GM04503 (cell line): Measurements from ENCODE around the gene KPNA1.
A peak's percentile ranks its signal among the peaks of the same experiment; 100 is the strongest.
"Not testable (repeated sequence)": the region's sequence is repeated elsewhere in the genome, so short reads cannot be mapped to it uniquely, and the experiment has no call there.

ENCODE experiments used
- DNase-seq: peaks from one replicate; pipeline ENCODE4 v3.0.0-alpha.2; 2012; ENCODE audit warnings: low read depth

The KPNA1 gene

DNA sequence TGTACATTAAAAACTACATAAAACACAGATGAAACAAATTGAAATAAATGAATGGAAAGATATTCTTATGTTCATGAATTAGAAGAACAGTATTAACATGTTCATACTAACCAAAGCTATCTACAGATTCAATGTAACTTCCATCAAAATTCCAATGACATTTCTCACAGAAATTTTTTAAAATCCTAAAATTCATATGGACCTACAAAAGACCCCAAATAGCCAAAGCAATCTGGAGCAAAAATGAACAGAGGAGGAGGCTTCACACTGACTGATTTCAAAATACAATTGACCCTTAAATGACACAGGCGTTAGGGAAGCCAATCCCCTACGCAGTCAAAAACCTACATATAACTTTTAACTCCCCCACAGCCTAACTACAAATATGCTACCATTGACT lies 39.4 kb downstream of the KPNA1 start:
- DNase-seq, result no peak

DNA sequence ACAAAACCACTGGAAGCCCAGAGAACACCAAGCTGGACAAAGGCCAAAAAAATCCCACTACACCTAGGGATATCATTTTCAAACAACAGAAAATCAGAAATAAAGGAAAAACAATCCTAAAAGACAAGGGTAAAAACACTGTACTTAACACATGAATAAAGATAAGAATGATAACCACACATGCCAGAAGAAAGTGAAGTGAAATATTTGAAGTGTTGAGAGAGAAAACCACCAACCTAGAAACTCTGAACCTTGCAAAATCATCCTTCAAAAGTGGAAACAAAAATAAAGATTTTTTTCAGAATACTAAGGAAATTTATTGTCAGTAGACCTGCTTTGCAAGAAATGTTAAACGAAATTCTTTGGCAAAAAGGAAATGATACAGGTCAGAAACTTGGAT lies 45.1 kb downstream of the KPNA1 start:
- no peak for DNase-seq

GRCh38 chr3:122468896-122469533 lies 45.7 kb downstream of the KPNA1 start:
- no peak for DNase-seq

DNA sequence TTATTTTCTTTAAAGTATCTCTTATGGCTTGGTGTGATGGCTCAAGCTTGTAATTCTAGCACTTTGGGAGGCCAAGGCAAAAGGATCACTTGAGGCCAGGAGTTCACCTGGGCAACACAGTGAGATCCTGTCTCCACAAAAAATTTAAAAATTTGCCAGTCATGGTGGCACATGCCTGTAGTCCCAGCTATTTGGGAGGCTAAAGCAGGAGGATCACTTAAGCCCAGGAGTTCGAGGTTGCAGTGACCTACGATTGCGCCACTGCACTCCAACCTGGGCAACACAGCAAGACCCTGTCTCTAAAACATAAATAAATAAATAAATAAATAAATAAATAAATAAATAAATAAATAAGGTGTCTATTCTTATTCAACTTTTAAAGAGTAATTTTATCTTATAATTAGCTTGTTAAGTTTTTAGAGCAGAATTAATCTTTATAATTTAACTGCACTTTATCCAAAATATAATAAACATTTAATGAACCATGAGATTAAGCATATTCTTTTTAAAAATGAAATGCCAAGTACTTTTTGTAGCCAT lies 48.0 kb downstream of the KPNA1 start:
- DNase-seq, result no peak

- no peak for DNase-seq
These were observed 50.1 kb downstream of the KPNA1 start for GRCh38 chr3:122464659-122465058.

- DNase-seq, result no peak
These were observed 52.3 kb downstream of the KPNA1 start for GRCh38 chr3:122462406-122462805.

- no peak for DNase-seq
These were observed 52.9 kb downstream of the KPNA1 start for GRCh38 chr3:122461806-122462205.

- DNase-seq, result peak; percentile 1
These were observed 55.7 kb downstream of the KPNA1 start for GRCh38 chr3:122458992-122459391.

- DNase-seq, result no peak
These were observed 57.0 kb downstream of the KPNA1 start for GRCh38 chr3:122457706-122458105.

- DNase-seq, result no peak
These were observed 58.7 kb downstream of the KPNA1 start for GRCh38 chr3:122456074-122456473.

DNA sequence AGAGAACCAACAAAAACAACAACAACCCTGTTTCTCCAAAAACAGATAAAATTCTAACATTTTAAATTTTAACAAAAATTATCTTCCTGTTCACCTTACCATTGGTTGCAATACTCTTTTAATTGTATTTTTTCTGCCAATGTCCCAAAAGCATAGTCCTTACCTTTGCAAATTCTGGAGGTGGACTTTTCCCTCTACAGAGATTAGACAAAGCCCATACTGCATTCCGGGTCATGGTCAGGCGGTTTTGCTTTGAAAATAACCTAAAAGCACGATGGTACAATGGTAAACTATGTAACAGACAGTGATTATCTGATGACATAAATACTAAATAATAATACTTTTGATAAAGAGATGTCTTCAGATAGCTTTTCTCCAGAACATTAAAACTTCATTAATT lies 63.4 kb downstream of the KPNA1 start:
- no peak for DNase-seq

- not testable (repeated sequence) for DNase-seq
These were observed 66.5 kb downstream of the KPNA1 start for GRCh38 chr3:122448218-122448617.

- not testable (repeated sequence) for DNase-seq
These were observed 70.2 kb downstream of the KPNA1 start for GRCh38 chr3:122444491-122444887.

- DNase-seq, result not testable (repeated sequence)
These were observed 70.8 kb downstream of the KPNA1 start for GRCh38 chr3:122443762-122444490.

DNA sequence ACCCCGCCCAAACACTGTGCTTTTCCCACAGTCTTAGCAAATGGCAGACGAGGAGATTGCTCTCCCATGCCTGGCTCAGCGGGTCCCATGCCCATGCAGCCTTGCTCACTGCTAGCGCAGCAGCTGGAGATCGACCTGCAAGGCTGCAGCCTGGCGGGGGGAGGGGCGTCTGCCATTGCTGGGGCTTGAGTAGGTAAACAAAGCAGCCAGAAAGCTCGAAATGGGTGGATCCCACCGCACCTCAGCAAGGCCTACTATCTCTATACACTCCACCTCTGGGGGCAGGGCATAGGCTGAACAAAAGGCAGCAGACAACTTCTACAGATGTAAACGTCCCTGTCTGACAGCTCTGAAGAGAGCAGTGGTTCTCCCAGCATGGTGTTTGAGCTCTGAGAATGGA lies 71.6 kb downstream of the KPNA1 start:
- DNase-seq, result no peak

- no peak for DNase-seq
These were observed 78.8 kb downstream of the KPNA1 start for GRCh38 chr3:122435950-122436349.

- no peak for DNase-seq
These were observed 84.4 kb downstream of the KPNA1 start for GRCh38 chr3:122430371-122430770.

GRCh38 chr3:122427857-122428471 lies 86.8 kb downstream of the KPNA1 start:
- DNase-seq, result no peak

DNA sequence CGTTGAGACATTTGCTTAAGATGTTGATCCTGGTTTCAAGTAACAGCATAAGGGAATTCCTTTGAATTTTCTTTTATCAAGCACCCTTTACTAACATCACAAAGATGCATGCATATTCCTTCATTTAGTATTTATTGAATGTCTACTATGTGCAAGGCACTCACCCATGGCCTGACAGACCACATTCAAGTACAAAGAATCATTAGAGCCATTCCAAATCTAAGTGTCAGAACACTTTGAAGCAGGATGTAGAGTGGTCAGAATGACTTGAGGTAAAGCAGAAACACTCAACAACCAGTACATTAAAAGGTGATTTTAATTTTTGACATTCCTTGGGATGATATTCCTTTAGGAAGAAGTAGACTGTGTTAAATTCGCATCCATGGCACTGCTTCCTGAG lies 92.9 kb downstream of the KPNA1 start:
- no peak for DNase-seq

- no peak for DNase-seq
These were observed 93.6 kb downstream of the KPNA1 start for GRCh38 chr3:122421101-122421500.

- DNase-seq, result no peak
These were observed 97.8 kb downstream of the KPNA1 start for GRCh38 chr3:122416966-122417365.

- DNase-seq, result peak; percentile 90
These were observed 98.7 kb downstream of the KPNA1 start, which contains the start of gene WDR5B for GRCh38 chr3:122415762-122416654. Gene WDR5B (minus strand): TSS chr3:122416062. CDS start chr3:122415528, 534 bp downstream.
